Right lobe of liver (tissue), 6 donors: ENCODE measurements around the gene LINC00237. TPM values are rescaled to one million over a fixed set of nuclear protein-coding genes. Genes with fewer than 3 reads are reported as not detected.

Source experiments
- ATAC-seq, 4 donors: fragments of 200-7000 bp; cut with Tn5 transposase; one replicate each; pipeline ENCODE4 v1.9.1; 2020; ENCODE audit warnings: mild to moderate bottlenecking in 4 of 4, moderate library complexity in 4 of 4
- DNase-seq, 3 donors: peaks; one replicate each; pipeline ENCODE4 v3.0.0-alpha.2; 2020
- H3K27ac ChIP-seq, 3 donors: fragments of 200-600 bp; one replicate each; pipeline ENCODE4 v1.8.0; 2022
- H3K27me3 ChIP-seq, 2 donors: fragments of 200-600 bp; one replicate each; pipeline ENCODE4 v1.8.0; 2022
- H3K36me3 ChIP-seq, 4 donors: fragments of 200-600 bp; sonication (generic) in 1 of 4; one replicate each; pipeline versions ENCODE4 v1.5.1 to v1.8.0; 2017 to 2022; ENCODE audit warnings: control low read depth in 1 of 4
- H3K4me1 ChIP-seq, 4 donors: fragments of 200-600 bp; sonication (generic) in 1 of 4; one replicate each; pipeline versions ENCODE4 v1.5.1 to v1.8.0; 2017 to 2022; ENCODE audit warnings: control low read depth in 1 of 4
- H3K4me3 ChIP-seq, 3 donors: fragments of 200-600 bp; one replicate each; pipeline ENCODE4 v1.8.0; 2022
- H3K9me3 ChIP-seq, 4 donors: fragments of 200-600 bp; sonication (generic) in 1 of 4; one replicate each; pipeline versions ENCODE4 v1.5.1 to v1.8.0; 2017 to 2022; ENCODE audit warnings: control low read depth in 1 of 4
- CTCF ChIP-seq, 4 donors: fragments of 200-600 bp in 3 of 4; fragments of 450-650 bp in 1 of 4; IDR thresholded peaks; one replicate each; pipeline versions ENCODE4 v1.5.1 to v1.8.0; 2016 to 2022; ENCODE audit warnings: antibody characterized with exemption in 4 of 4, mild to moderate bottlenecking in 2 of 4
- POLR2A ChIP-seq: fragments of 450-650 bp; IDR thresholded peaks from one replicate; pipeline ENCODE4 v1.6.1; 2017; ENCODE audit warnings: antibody characterized with exemption, mild to moderate bottlenecking
- WGBS: methylation state at CpG from one replicate; pipeline ENCODE4 v1.1.6; 2018; ENCODE audit warnings: low coverage, low lambda C conversion rate; ENCODE audit not compliant: insufficient coverage; ENCODE audit errors: missing lambda C conversion rate; 5-methylcytosine and 5-hydroxymethylcytosine counted together
- intact Hi-C, 2 donors: fragments of 100-400 bp; cut with DNase I; formaldehyde crosslinking; loops; one replicate each; pipeline versions ENCODE4 v1.11.2 to v1.14.1; 2022
- total RNA-seq, 6 experiments: library from RNA; depleted of rRNA in 2 of 6; stranded (reverse); fragments of >200 nt in 2 of 6; fragmentation: NEBNext Ultra II Directional in 3 of 6; extraction: Animal tissue kit (Norgen Biotek cat#: 25700) in 3 of 6; gene quantifications; one replicate each; pipeline versions ENCODE4 v1.1.0 to v1.2.4, GENCODE V29; 2016 to 2023
- donor health status: DM: no; HTN: yes; CAD: no.
- donor health status: DM: no; HTN: no; CAD: no.
- donor health status: DM: no; HTN: no; CAD: no.
- donor health status: DM: no; HTN: yes; CAD: no.
- donor health status: DM: no; HTN: yes; CAD: no.

LINC00237 gene
- total RNA-seq, 6 experiments from 2014 or later: not detected

GRCh38 chr20:21109144-21109543 lies 3.0 kb upstream of the LINC00237 start:
- no peak for TF ChIP-seq CTCF (IDR thresholded peaks at IDR 0.05)
- TF ChIP-seq POLR2A: no peak
- Histone ChIP-seq H3K27me3 (peaks cover 5 to 27% of the 10 kb centered on the region in 2 donors), H3K27ac (no peak overlapping the region), H3K9me3 (no peaks in the 10 kb centered on the region), H3K4me3 (no peak overlapping the region), H3K4me1 (no peaks in the 10 kb centered on the region), H3K36me3 (no peaks in the 10 kb centered on the region)
- no CpG with 5 or more reads among the region's 2 CpGs for WGBS
- DNase-seq (no peak), ATAC-seq (no peak)
- intact Hi-C loops: no loop called here

- H3K27me3 ChIP-seq: peaks cover 11 to 34% of the 10 kb centered on the region in 2 donors
- intact Hi-C loops: no loop called here
- no peak for TF ChIP-seq CTCF (IDR thresholded peaks at IDR 0.05)
- no peak for TF ChIP-seq POLR2A
- H3K27ac ChIP-seq: no peak overlapping the region
- H3K4me1 ChIP-seq: peaks cover 0 to 15% (median 4%) of the 10 kb centered on the region in 4 donors
- H3K36me3 ChIP-seq: no peaks in the 10 kb centered on the region
- no peak for ATAC-seq
- no peak for DNase-seq
- H3K9me3 ChIP-seq: no peaks in the 10 kb centered on the region
- no peak overlapping the region for H3K4me3 ChIP-seq
- 4% methylated on average over 12 of the region's 50 CpGs for WGBS
These were observed 558 bp downstream of the LINC00237 start for GRCh38 chr20:21105429-21106170.

- TF ChIP-seq CTCF (IDR thresholded peaks at IDR 0.05): no peak
- TF ChIP-seq POLR2A: no peak
- Histone ChIP-seq H3K27ac (no peak overlapping the region), H3K9me3 (no peaks in the 10 kb centered on the region), H3K4me3 (no peak overlapping the region), H3K36me3 (no peaks in the 10 kb centered on the region), H3K4me1 (peaks cover 0 to 22% (median 5%) of the 10 kb centered on the region in 4 donors), H3K27me3 (peaks cover 11 to 40% of the 10 kb centered on the region in 2 donors)
- DNase-seq: no peak
- 3% methylated on average over 13 of the region's 16 CpGs for WGBS
- intact Hi-C loops: no loop called here
- no peak for ATAC-seq
These were observed 1.2 kb downstream of the LINC00237 start for GRCh38 chr20:21104921-21105320.

GRCh38 chr20:21104466-21104761 lies 1.7 kb downstream of the LINC00237 start:
- TF ChIP-seq POLR2A: no peak
- TF ChIP-seq CTCF (IDR thresholded peaks at IDR 0.05): no peak
- WGBS: 10% methylated on average over 5 of the region's 5 CpGs
- H3K4me1 ChIP-seq: peaks cover 0 to 25% (median 5%) of the 10 kb centered on the region in 4 donors
- intact Hi-C loops: no loop called here
- H3K4me3 ChIP-seq: no peak overlapping the region
- ATAC-seq (no peak), DNase-seq (no peak)
- no peak overlapping the region for H3K27ac ChIP-seq
- H3K36me3 ChIP-seq: no peaks in the 10 kb centered on the region
- H3K9me3 ChIP-seq: no peaks in the 10 kb centered on the region
- H3K27me3 ChIP-seq: peaks cover 11 to 40% of the 10 kb centered on the region in 2 donors
